Lower lobe of right lung (tissue), 2 donors: ENCODE results near the gene PHF5A. TPM values are rescaled to one million over a fixed set of nuclear protein-coding genes. Genes with fewer than 3 reads are reported as not detected.
A peak's percentile ranks its signal among the peaks of the same experiment; 100 is the strongest.

Source experiments
- ATAC-seq, 2 donors: fragments of 200-7000 bp; cut with Tn5 transposase; one replicate each; pipeline ENCODE4 v1.9.1; 2020 to 2022; ENCODE audit warnings: mild to moderate bottlenecking in 2 of 2, moderate library complexity in 2 of 2
- DNase-seq: peaks from one replicate; pipeline ENCODE4 v3.0.0-alpha.2; 2020
- H3K27ac ChIP-seq: fragments of 200-600 bp; one replicate; pipeline ENCODE4 v1.8.0; 2022
- H3K27me3 ChIP-seq: fragments of 200-600 bp; one replicate; pipeline ENCODE4 v1.8.0; 2022; ENCODE audit warnings: low read depth
- H3K36me3 ChIP-seq: fragments of 200-600 bp; one replicate; pipeline ENCODE4 v1.8.0; 2022; ENCODE audit warnings: mild to moderate bottlenecking
- H3K4me1 ChIP-seq: fragments of 200-600 bp; one replicate; pipeline ENCODE4 v1.8.0; 2022
- H3K4me3 ChIP-seq: fragments of 200-600 bp; one replicate; pipeline ENCODE4 v1.8.0; 2022; ENCODE audit warnings: mild to moderate bottlenecking
- H3K9me3 ChIP-seq: fragments of 200-600 bp; one replicate; pipeline ENCODE4 v1.8.0; 2022
- CTCF ChIP-seq: fragments of 200-600 bp; IDR thresholded peaks from one replicate; pipeline ENCODE4 v1.8.0; 2022; ENCODE audit warnings: antibody characterized with exemption, mild to moderate bottlenecking
- intact Hi-C: fragments of 100-400 bp; cut with DNase I; formaldehyde crosslinking; loops from one replicate; pipeline ENCODE4 v1.11.0; 2022
- total RNA-seq: library from RNA; stranded (reverse); fragmentation: NEBNext Ultra II Directional; extraction: Animal tissue kit (Norgen Biotek cat#: 25700); gene quantifications from one replicate; pipeline ENCODE4 v1.2.1, GENCODE V29; 2021
- donor health status: DM: no; HTN: yes; CAD: no; lungs with severe emphysema.

Gene PHF5A
- total RNA-seq, 1 donor from 2014 or later, result 31.1 TPM

- intact Hi-C loops, result loop anchor here (10.0 kb wide), 1 partner anchor 118 kb away; no protein-coding TSS in a partner anchor
- Histone ChIP-seq H3K4me3 (no peak overlapping the region), H3K36me3 (peaks cover 99% of the 10 kb centered on the region), H3K27ac (no peak overlapping the region), H3K27me3 (no peaks in the 10 kb centered on the region), H3K4me1 (no peaks in the 10 kb centered on the region), H3K9me3 (no peaks in the 10 kb centered on the region)
- ATAC-seq (peak; percentile 5 to 6), DNase-seq (no peak)
- TF ChIP-seq CTCF, result no peak
These were observed 44.1 kb upstream of the PHF5A start for GRCh38 chr22:41512421-41513194.

- intact Hi-C loops, result loop anchor here (10.0 kb wide), 1 partner anchor 117 kb away; no protein-coding TSS in a partner anchor
- peaks cover 91% of the 10 kb centered on the region for H3K36me3 ChIP-seq
- H3K27me3 ChIP-seq, result no peaks in the 10 kb centered on the region
- no peak for ATAC-seq
- no peak for DNase-seq
- no peaks in the 10 kb centered on the region for H3K9me3 ChIP-seq
- no peaks in the 10 kb centered on the region for H3K4me1 ChIP-seq
- H3K4me3 ChIP-seq, result no peak overlapping the region
- TF ChIP-seq CTCF, result no peak
- no peak overlapping the region for H3K27ac ChIP-seq
These were observed 43.1 kb upstream of the PHF5A start for GRCh38 chr22:41511521-41511968.

- no peaks in the 10 kb centered on the region for H3K27me3 ChIP-seq
- TF ChIP-seq CTCF, result no peak
- H3K4me1 ChIP-seq, result no peaks in the 10 kb centered on the region
- no peak for ATAC-seq
- intact Hi-C loops, result no loop called here
- no peak overlapping the region for H3K4me3 ChIP-seq
- no peaks in the 10 kb centered on the region for H3K9me3 ChIP-seq
- DNase-seq, result no peak
- H3K27ac ChIP-seq, result no peak overlapping the region
- peaks cover 70% of the 10 kb centered on the region for H3K36me3 ChIP-seq
These were observed 40.3 kb upstream of the PHF5A start for GRCh38 chr22:41508770-41509170.

- no peak for TF ChIP-seq CTCF
- no peak for DNase-seq
- intact Hi-C loops, result no loop called here
- no peaks in the 10 kb centered on the region for H3K27me3 ChIP-seq
- no peaks in the 10 kb centered on the region for H3K4me1 ChIP-seq
- no peak for ATAC-seq
- no peaks in the 10 kb centered on the region for H3K9me3 ChIP-seq
- no peak overlapping the region for H3K4me3 ChIP-seq
- peaks cover 70% of the 10 kb centered on the region for H3K36me3 ChIP-seq
- no peak overlapping the region for H3K27ac ChIP-seq
These were observed 39.0 kb upstream of the PHF5A start for GRCh38 chr22:41507330-41508063.

GRCh38 chr22:41505511-41506220, 37.2 kb upstream of the PHF5A start:
- H3K4me3 ChIP-seq, result no peak overlapping the region
- no peak for TF ChIP-seq CTCF
- no peaks in the 10 kb centered on the region for H3K27me3 ChIP-seq
- intact Hi-C loops, result no loop called here
- DNase-seq (no peak), ATAC-seq (no peak)
- no peaks in the 10 kb centered on the region for H3K9me3 ChIP-seq
- no peaks in the 10 kb centered on the region for H3K4me1 ChIP-seq
- H3K36me3 ChIP-seq, result peaks cover 70% of the 10 kb centered on the region
- H3K27ac ChIP-seq, result no peak overlapping the region
